Measurements from ENCODE around the gene GALNT1. TPM values are rescaled to one million over a fixed set of nuclear protein-coding genes. Genes with fewer than 3 reads are reported as not detected.

The GALNT1 gene
- total RNA-seq, 1 donor from 2014 or later = 47.0 TPM

GRCh38 chr18:35732636-35733035 is 151.1 kb downstream of the GALNT1 start:
- DNase-seq (peak; percentile 59), ATAC-seq (peak; percentile 85)
- intact Hi-C loops (cut with micrococcal nuclease) = no loop called here

- DNase-seq (no peak), ATAC-seq (no peak)
- intact Hi-C loops (cut with micrococcal nuclease) = no loop called here
Measured at GRCh38 chr18:35733408-35733807, 151.9 kb downstream of the GALNT1 start.

GRCh38 chr18:35736696-35737095 is 155.2 kb downstream of the GALNT1 start:
- DNase-seq (no peak), ATAC-seq (no peak)
- intact Hi-C loops (cut with micrococcal nuclease) = no loop called here

GRCh38 chr18:35739778-35740177 is 158.2 kb downstream of the GALNT1 start:
- DNase-seq (no peak), ATAC-seq (no peak)
- intact Hi-C loops (cut with micrococcal nuclease) = no loop called here

GRCh38 chr18:35740656-35741055 is 159.1 kb downstream of the GALNT1 start:
- DNase-seq (no peak), ATAC-seq (no peak)
- intact Hi-C loops (cut with micrococcal nuclease) = no loop called here

- ATAC-seq (no peak), DNase-seq (no peak)
- intact Hi-C loops (cut with micrococcal nuclease) = no loop called here
Measured at GRCh38 chr18:35743916-35744315, 162.4 kb downstream of the GALNT1 start.

- intact Hi-C loops (cut with micrococcal nuclease) = no loop called here
- no peak for ATAC-seq
- DNase-seq = no peak
Measured at GRCh38 chr18:35745814-35746213, 164.3 kb downstream of the GALNT1 start.

GRCh38 chr18:35746826-35747339 is 165.3 kb downstream of the GALNT1 start:
- intact Hi-C loops (cut with micrococcal nuclease) = no loop called here
- ATAC-seq (no peak), DNase-seq (no peak)

GRCh38 chr18:35747894-35748472 is 166.4 kb downstream of the GALNT1 start:
- intact Hi-C loops (cut with micrococcal nuclease) = no loop called here
- ATAC-seq (no peak), DNase-seq (no peak)

GRCh38 chr18:35749701-35750100 is 168.2 kb downstream of the GALNT1 start:
- DNase-seq (no peak), ATAC-seq (no peak)
- intact Hi-C loops (cut with micrococcal nuclease) = no loop called here

GRCh38 chr18:35750929-35751328 is 169.4 kb downstream of the GALNT1 start:
- DNase-seq (no peak), ATAC-seq (no peak)
- intact Hi-C loops (cut with micrococcal nuclease) = no loop called here

- DNase-seq (no peak), ATAC-seq (no peak)
- intact Hi-C loops (cut with micrococcal nuclease) = no loop called here
Measured at GRCh38 chr18:35753306-35753910, 171.9 kb downstream of the GALNT1 start.

- DNase-seq = no peak
- intact Hi-C loops (cut with micrococcal nuclease) = no loop called here
Measured at GRCh38 chr18:35754464-35754863, 172.9 kb downstream of the GALNT1 start.

GRCh38 chr18:35755369-35755768 is 173.8 kb downstream of the GALNT1 start:
- intact Hi-C loops (cut with micrococcal nuclease) = no loop called here
- no peak for DNase-seq
- no peak for ATAC-seq

More at GRCh38 chr18:35754464-35754863, 172.9 kb downstream of the GALNT1 start:
- ATAC-seq = no peak

- intact Hi-C loops (cut with micrococcal nuclease) = loop anchor here (1.0 kb wide), 1 partner anchor 194 kb away; no protein-coding TSS in a partner anchor
- no peak for DNase-seq
- ATAC-seq = peak; percentile 78
Measured at GRCh38 chr18:35756506-35757117, 175.1 kb downstream of the GALNT1 start.

Small RNA genes within 50 kb of the gene (microRNA-seq; reads per million reads assigned to microRNA genes)
- not detected for gene MIR3975 (ENCODE audit: borderline number of aligned reads)

Other genes starting within 250 kb of the GALNT1 start
- 53.6 TPM for gene ZNF24, start 237.3 kb upstream of the GALNT1 start, total RNA-seq
- 0.62 TPM for gene ZNF396, start 204.4 kb upstream of the GALNT1 start, total RNA-seq
- gene INO80C, start 83.8 kb upstream of the GALNT1 start, total RNA-seq = 24.9 TPM

Data from left ventricle myocardium superior (tissue), 1 donor.